SH-SY5Y (cell line): ENCODE results near the gene YWHAG.

Experiments used
- GATA2 ChIP-seq: IDR thresholded peaks from 2 replicates; pipeline ENCODE4 v1.6.1; 2011; ENCODE audit warnings: mild to moderate bottlenecking, low read depth, low read length
- GATA3 ChIP-seq: IDR thresholded peaks from 2 replicates; pipeline ENCODE4 v1.6.1; 2011; ENCODE audit warnings: low read depth, mild to moderate bottlenecking, low read length, moderate library complexity

DNA sequence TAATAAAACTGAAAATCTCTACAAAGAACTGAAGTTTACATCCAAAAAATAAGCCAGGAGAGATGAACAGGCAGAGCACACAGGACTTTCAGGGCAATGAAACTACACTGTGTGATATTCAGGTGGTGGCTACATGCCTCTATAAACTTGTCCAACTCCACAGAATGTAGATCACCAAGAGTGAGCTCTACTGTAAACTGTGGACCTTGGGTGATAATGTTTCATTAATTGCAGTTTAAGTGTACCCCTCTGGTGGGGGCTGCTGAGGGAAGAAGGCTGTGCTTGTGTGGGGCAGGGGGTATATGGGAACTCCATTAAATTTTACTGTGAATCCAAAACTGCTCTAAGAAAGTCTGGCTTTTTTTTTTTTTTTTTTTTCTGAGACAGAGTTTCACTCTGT is 22.7 kb downstream of the YWHAG start:
- no peak for TF ChIP-seq GATA3
- no peak for TF ChIP-seq GATA2
